Measurements from ENCODE around the gene AGBL2. TPM values are rescaled to one million over a fixed set of nuclear protein-coding genes. Genes with fewer than 3 reads are reported as not detected.

AGBL2 gene
- total and polyA plus RNA-seq, 2 of the 8 experiments (the other 6 are each of a cell fraction or from before 2014, with no cell fraction given): 2.1 to 6.5 TPM

DNA sequence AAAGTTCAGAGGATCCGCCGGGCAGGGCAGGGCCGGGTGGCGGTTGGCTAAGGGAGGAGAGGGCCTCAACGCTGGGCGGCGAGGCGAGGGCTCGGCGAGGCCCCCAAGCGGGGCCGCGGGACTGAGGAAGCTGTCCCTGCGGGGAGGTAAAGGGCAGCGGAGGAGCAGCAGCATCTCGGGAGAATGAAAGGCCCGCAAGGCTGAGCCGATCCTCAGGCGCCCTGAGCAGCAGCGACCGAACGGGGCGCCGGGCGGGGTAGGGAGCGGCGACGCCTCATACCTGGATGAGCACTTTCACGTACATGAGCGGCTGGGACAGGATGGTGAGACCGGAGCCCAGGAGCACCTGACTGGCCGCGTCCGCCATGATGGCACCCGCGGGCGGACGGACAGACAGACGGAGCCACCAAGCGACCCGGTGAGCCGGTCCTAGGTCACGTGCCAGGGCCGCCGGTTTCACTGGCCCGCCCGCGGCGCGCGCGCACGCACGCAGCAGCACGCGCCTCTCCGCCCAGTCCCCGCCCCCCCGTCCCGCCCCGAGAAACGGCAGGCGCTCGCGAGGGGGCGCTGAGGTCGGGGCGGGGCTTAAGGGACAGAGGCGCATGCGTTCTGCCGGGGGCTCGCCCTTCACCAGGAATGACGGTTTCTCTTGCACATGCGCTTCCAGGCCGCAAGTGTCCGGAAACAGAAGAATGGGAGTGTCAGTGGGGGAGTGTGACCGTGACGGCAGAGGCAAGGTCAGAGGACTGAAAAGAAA lies 72.9 kb downstream of the AGBL2 start, which contains the start of gene MTCH2 (continued):
- TF ChIP-seq, protein P1, sequence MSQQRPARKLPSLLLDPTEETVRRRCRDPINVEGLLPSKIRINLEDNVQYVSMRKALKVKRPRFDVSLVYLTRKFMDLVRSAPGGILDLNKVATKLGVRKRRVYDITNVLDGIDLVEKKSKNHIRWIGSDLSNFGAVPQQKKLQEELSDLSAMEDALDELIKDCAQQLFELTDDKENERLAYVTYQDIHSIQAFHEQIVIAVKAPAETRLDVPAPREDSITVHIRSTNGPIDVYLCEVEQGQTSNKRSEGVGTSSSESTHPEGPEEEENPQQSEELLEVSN (IDR thresholded peaks at IDR 0.05): peak; percentile 69
- TF ChIP-seq TAF1 (IDR thresholded peaks at IDR 0.05; ENCODE audit: low read depth, low read length): peak; percentile 96
- TF ChIP-seq, protein P2, sequence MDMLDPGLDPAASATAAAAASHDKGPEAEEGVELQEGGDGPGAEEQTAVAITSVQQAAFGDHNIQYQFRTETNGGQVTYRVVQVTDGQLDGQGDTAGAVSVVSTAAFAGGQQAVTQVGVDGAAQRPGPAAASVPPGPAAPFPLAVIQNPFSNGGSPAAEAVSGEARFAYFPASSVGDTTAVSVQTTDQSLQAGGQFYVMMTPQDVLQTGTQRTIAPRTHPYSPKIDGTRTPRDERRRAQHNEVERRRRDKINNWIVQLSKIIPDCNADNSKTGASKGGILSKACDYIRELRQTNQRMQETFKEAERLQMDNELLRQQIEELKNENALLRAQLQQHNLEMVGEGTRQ (IDR thresholded peaks at IDR 0.05; ENCODE audit: low read length): peak; percentile 89
- no peak for TF ChIP-seq POU5F1 (IDR thresholded peaks at IDR 0.05; ENCODE audit: low read depth, low read length)
- TF ChIP-seq, protein P3, sequence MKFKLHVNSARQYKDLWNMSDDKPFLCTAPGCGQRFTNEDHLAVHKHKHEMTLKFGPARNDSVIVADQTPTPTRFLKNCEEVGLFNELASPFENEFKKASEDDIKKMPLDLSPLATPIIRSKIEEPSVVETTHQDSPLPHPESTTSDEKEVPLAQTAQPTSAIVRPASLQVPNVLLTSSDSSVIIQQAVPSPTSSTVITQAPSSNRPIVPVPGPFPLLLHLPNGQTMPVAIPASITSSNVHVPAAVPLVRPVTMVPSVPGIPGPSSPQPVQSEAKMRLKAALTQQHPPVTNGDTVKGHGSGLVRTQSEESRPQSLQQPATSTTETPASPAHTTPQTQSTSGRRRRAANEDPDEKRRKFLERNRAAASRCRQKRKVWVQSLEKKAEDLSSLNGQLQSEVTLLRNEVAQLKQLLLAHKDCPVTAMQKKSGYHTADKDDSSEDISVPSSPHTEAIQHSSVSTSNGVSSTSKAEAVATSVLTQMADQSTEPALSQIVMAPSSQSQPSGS (IDR thresholded peaks at IDR 0.05; ENCODE audit: low read length): no peak
- 0 out of 2 replicates have a peak, but pooled peaks have one; percentile 34 for TF ChIP-seq KDM5A (IDR thresholded peaks at IDR 0.05; ENCODE audit: low read length)
- TF ChIP-seq RBBP5 (IDR thresholded peaks at IDR 0.05; ENCODE audit: borderline replicate concordance, low read depth, low read length): peak; percentile 98
- peak; percentile 89 for TF ChIP-seq POLR2AphosphoS5 (IDR thresholded peaks at IDR 0.05; ENCODE audit: low read depth, low read length)
- peak; percentile 62 for TF ChIP-seq CTBP2 (IDR thresholded peaks at IDR 0.05; ENCODE audit: borderline replicate concordance, insufficient read depth, insufficient read length, low read length)
- 0 out of 4 replicates have a peak, but pooled peaks have one; percentile 48 to 60 for TF ChIP-seq SIN3A (conservative IDR thresholded peaks at IDR 0.05 in 1 of 2, IDR thresholded peaks at IDR 0.05 in 1 of 2; ENCODE audit: low read depth in 1 of 2, low read length in 2 of 2)
- TF ChIP-seq TBP (IDR thresholded peaks at IDR 0.05; ENCODE audit: low read depth, low read length): peak; percentile 86
- peak; percentile 90 for TF ChIP-seq TAF7 (optimal IDR thresholded peaks at IDR 0.05; ENCODE audit: borderline replicate concordance, low read depth, low read length)
- no peak for TF ChIP-seq TCF12 (IDR thresholded peaks at IDR 0.05; ENCODE audit: low read depth, low read length)

All from H1 (cell line).